Stomach (tissue), 4 donors: ENCODE measurements around the gene ZNF396.

Experiments used
- POLR2A ChIP-seq, 4 donors: fragments of 450-650 bp; IDR thresholded peaks; one replicate each; pipeline ENCODE4 v1.6.1; 2016; ENCODE audit warnings: antibody characterized with exemption in 4 of 4, control low read depth in 2 of 4, mild to moderate bottlenecking in 1 of 4, moderate library complexity in 1 of 4
- TF ChIP-seq, protein P1 (sequence below), 7 experiments: fragments of 450-650 bp in 4 of 7; fragments of 200-600 bp in 3 of 7; sonication (generic) in 3 of 7; IDR thresholded peaks; one replicate each; pipeline ENCODE4 v1.5.1; 2016 to 2019; ENCODE audit warnings: antibody characterized with exemption in 7 of 7, control low read depth in 2 of 7, mild to moderate bottlenecking in 1 of 7

GRCh38 chr18:35374708-35375107 is 2.4 kb downstream of the ZNF396 start:
- TF ChIP-seq, protein P1, sequence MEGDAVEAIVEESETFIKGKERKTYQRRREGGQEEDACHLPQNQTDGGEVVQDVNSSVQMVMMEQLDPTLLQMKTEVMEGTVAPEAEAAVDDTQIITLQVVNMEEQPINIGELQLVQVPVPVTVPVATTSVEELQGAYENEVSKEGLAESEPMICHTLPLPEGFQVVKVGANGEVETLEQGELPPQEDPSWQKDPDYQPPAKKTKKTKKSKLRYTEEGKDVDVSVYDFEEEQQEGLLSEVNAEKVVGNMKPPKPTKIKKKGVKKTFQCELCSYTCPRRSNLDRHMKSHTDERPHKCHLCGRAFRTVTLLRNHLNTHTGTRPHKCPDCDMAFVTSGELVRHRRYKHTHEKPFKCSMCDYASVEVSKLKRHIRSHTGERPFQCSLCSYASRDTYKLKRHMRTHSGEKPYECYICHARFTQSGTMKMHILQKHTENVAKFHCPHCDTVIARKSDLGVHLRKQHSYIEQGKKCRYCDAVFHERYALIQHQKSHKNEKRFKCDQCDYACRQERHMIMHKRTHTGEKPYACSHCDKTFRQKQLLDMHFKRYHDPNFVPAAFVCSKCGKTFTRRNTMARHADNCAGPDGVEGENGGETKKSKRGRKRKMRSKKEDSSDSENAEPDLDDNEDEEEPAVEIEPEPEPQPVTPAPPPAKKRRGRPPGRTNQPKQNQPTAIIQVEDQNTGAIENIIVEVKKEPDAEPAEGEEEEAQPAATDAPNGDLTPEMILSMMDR (IDR thresholded peaks at IDR 0.05), result no peak
- TF ChIP-seq POLR2A (IDR thresholded peaks at IDR 0.05), result no peak
